PC-3 (cell line): ENCODE measurements around the gene LYRM4. TPM values are rescaled to one million over a fixed set of nuclear protein-coding genes. Genes with fewer than 3 reads are reported as not detected.

Experiments
- ATAC-seq: fragments of 200-7000 bp; cut with Tn5 transposase; 2 replicates; pipeline ENCODE4 v1.9.1; 2020; ENCODE audit warnings: mild to moderate bottlenecking, moderate library complexity
- BruUV-seq: library from RNA; stranded (reverse); fragments of 400-500 nt; replicated peaks from 2 replicates; lab custom pipeline; 2021; lab: Mats Ljungman, UMichigan
- CTCF ChIA-PET: fragments of 300-600 bp; sonication (Branson Sonifier 250); formaldehyde crosslinking; loops from one replicate; lab custom pipeline; 2022; ENCODE audit warnings: antibody characterized with exemption; lab: Charles Lee
- POLR2A ChIA-PET: fragments of 300-600 bp; sonication (Branson Sonifier 250); formaldehyde crosslinking; loops from one replicate; lab custom pipeline; 2022; ENCODE audit warnings: antibody characterized with exemption; ENCODE audit not compliant: unreplicated experiment; lab: Charles Lee
- DNase-seq: peaks from one replicate; pipeline ENCODE4 v3.0.0-alpha.2; 2015
- H2AFZ ChIP-seq: fragments of 300-600 bp; sonication (generic); 2 replicates; pipeline ENCODE4 v1.6.0; 2016; ENCODE audit warnings: antibody characterized with exemption, low read length
- H3F3A ChIP-seq: fragments of 300-600 bp; sonication (generic); one replicate; pipeline ENCODE4 v1.6.0; 2017; ENCODE audit warnings: antibody characterized with exemption, low read length, control low read depth, mild to moderate bottlenecking; ENCODE audit not compliant: unreplicated experiment
- H3K27ac ChIP-seq: fragments of 300-600 bp; sonication (generic); 2 replicates; pipeline ENCODE4 v1.5.1; 2016; ENCODE audit warnings: mild to moderate bottlenecking, low read length
- H3K27me3 ChIP-seq: fragments of 300-600 bp; sonication (generic); 2 replicates; pipeline ENCODE4 v1.6.1; 2016; ENCODE audit warnings: low read length, mixed read lengths
- H3K36me3 ChIP-seq: fragments of 300-600 bp; sonication (generic); 2 replicates; pipeline ENCODE4 v1.6.1; 2016; ENCODE audit warnings: low read depth, mixed run types, low read length, mixed read lengths
- H3K4me1 ChIP-seq: fragments of 300-600 bp; sonication (generic); 2 replicates; pipeline ENCODE4 v1.5.1; 2016; ENCODE audit warnings: low read length; ENCODE audit not compliant: insufficient read depth
- H3K4me2 ChIP-seq: fragments of 300-600 bp; sonication (generic); 2 replicates; pipeline ENCODE4 v1.6.0; 2016; ENCODE audit warnings: low read length
- H3K4me3 ChIP-seq: fragments of 300-600 bp; sonication (generic); 2 replicates; pipeline ENCODE4 v1.5.1; 2016; ENCODE audit warnings: mild to moderate bottlenecking, low read length, mixed read lengths
- H3K79me2 ChIP-seq: fragments of 300-600 bp; sonication (generic); 2 replicates; pipeline ENCODE4 v1.6.1; 2017; ENCODE audit warnings: low read length, mixed read lengths
- H3K9ac ChIP-seq: fragments of 300-600 bp; sonication (generic); 2 replicates; pipeline ENCODE4 v1.6.0; 2016; ENCODE audit warnings: mild to moderate bottlenecking, low read length
- H3K9me2 ChIP-seq: fragments of 300-600 bp; sonication (generic); replicated peaks from 2 replicates; pipeline ENCODE4 v1.6.1; 2016; ENCODE audit warnings: mixed run types, low read length, mixed read lengths
- H3K9me3 ChIP-seq: fragments of 300-600 bp; sonication (generic); 2 replicates; pipeline ENCODE4 v1.6.1; 2016; ENCODE audit warnings: low read length, mixed read lengths
- H4K20me1 ChIP-seq: fragments of 300-600 bp; sonication (generic); 2 replicates; pipeline ENCODE4 v1.6.1; 2016; ENCODE audit warnings: low read length, mixed read lengths
- CTCF ChIP-seq: fragments of 300-600 bp; sonication (generic); conservative IDR thresholded peaks from 2 replicates; pipeline ENCODE4 v1.5.1; 2017; ENCODE audit warnings: antibody characterized with exemption, low read depth, mild to moderate bottlenecking, low read length
- EZH2 ChIP-seq: fragments of 300-600 bp; sonication (generic); IDR thresholded peaks from one replicate; pipeline ENCODE4 v1.6.1; 2017; ENCODE audit warnings: antibody characterized with exemption, mild to moderate bottlenecking, low read length; ENCODE audit not compliant: unreplicated experiment
- EZH2phosphoT487 ChIP-seq: fragments of 300-600 bp; sonication (generic); IDR thresholded peaks from 2 replicates; pipeline ENCODE4 v1.6.1; 2018; ENCODE audit warnings: mild to moderate bottlenecking, antibody characterized with exemption, low read length, borderline replicate concordance
- intact Hi-C: fragments of 100-400 bp; cut with micrococcal nuclease; formaldehyde crosslinking; loops from 2 replicates; pipeline ENCODE4 v1.9.0; 2023
- total RNA-seq: library from RNA; depleted of rRNA; stranded (reverse); fragments of >200 nt; gene quantifications from 2 replicates; pipeline ENCODE4 v1.2.3, GENCODE V29; 2014

Gene LYRM4
- total RNA-seq, 1 experiment from 2014 or later, result 27.7 TPM

GRCh38 chr6:5126214-5126613, 134.5 kb downstream of the LYRM4 start:
- POLR2A ChIA-PET, result interaction anchor here (0.6 kb wide), 1 partner anchor 70 kb away, joined by 4 read pairs; no protein-coding TSS in a partner anchor
- H3K4me2 ChIP-seq, result no peak overlapping the region
- CTCF ChIA-PET, result no interaction called here

GRCh38 chr6:5125152-5126006, 135.4 kb downstream of the LYRM4 start:
- Histone ChIP-seq H3K79me2 (no peaks in the 10 kb centered on the region), H3F3A (no peaks in the 10 kb centered on the region), H3K9ac (no peak overlapping the region), H3K36me3 (no peaks in the 10 kb centered on the region), H3K27ac (no peak overlapping the region), H3K4me1 (peaks cover 14% of the 10 kb centered on the region), H3K9me3 (no peaks in the 10 kb centered on the region), H3K4me3 (no peak overlapping the region), H2AFZ (no peak overlapping the region), H4K20me1 (no peaks in the 10 kb centered on the region), H3K4me2 (no peak overlapping the region), H3K27me3 (no peaks in the 10 kb centered on the region), H3K9me2 (no peaks in the 10 kb centered on the region)
- intact Hi-C loops, result no loop called here
- BruUV-seq, result no TSS peak
- DNase-seq, result peak; percentile 76
- POLR2A ChIA-PET, result no interaction called here
- no peak for TF ChIP-seq CTCF
- TF ChIP-seq EZH2phosphoT487, result no peak
- CTCF ChIA-PET, result interaction anchor here (0.9 kb wide), 1 partner anchor 277 kb away, joined by 4 read pairs; no protein-coding TSS in a partner anchor
- ATAC-seq, result peak; percentile 51

More at GRCh38 chr6:5126214-5126613, 134.5 kb downstream of the LYRM4 start:
- BruUV-seq, result no TSS peak
- intact Hi-C loops, result no loop called here
- Histone ChIP-seq H3K27ac (no peak overlapping the region), H3F3A (no peaks in the 10 kb centered on the region), H3K9ac (no peak overlapping the region), H3K9me2 (no peaks in the 10 kb centered on the region), H4K20me1 (no peaks in the 10 kb centered on the region), H3K79me2 (no peaks in the 10 kb centered on the region), H3K36me3 (no peaks in the 10 kb centered on the region), H3K27me3 (no peaks in the 10 kb centered on the region), H3K4me3 (no peak overlapping the region), H2AFZ (no peak overlapping the region), H3K4me1 (peaks cover 14% of the 10 kb centered on the region), H3K9me3 (no peaks in the 10 kb centered on the region)
- no peak for TF ChIP-seq CTCF
- no peak for TF ChIP-seq EZH2phosphoT487
- TF ChIP-seq EZH2, result no peak
- no peak for ATAC-seq
- no peak for DNase-seq

GRCh38 chr6:5124526-5124925, 136.2 kb downstream of the LYRM4 start:
- intact Hi-C loops, result no loop called here
- H3K4me2 ChIP-seq, result no peak overlapping the region
- no TSS peak for BruUV-seq

More at GRCh38 chr6:5124526-5124925, 136.2 kb downstream of the LYRM4 start:
- peaks cover 14% of the 10 kb centered on the region for H3K4me1 ChIP-seq
- H3F3A ChIP-seq, result no peaks in the 10 kb centered on the region
- H3K79me2 ChIP-seq, result no peaks in the 10 kb centered on the region
- no peaks in the 10 kb centered on the region for H3K9me2 ChIP-seq
- ATAC-seq (no peak), DNase-seq (no peak)
- no peak overlapping the region for H3K9ac ChIP-seq
- no peaks in the 10 kb centered on the region for H4K20me1 ChIP-seq
- no peak overlapping the region for H2AFZ ChIP-seq
- H3K27me3 ChIP-seq, result no peaks in the 10 kb centered on the region
- ChIA-PET CTCF (no interaction called here), POLR2A (no interaction called here)
- TF ChIP-seq CTCF (no peak), EZH2 (no peak)
- H3K27ac ChIP-seq, result no peak overlapping the region
- no peaks in the 10 kb centered on the region for H3K36me3 ChIP-seq
- no peaks in the 10 kb centered on the region for H3K9me3 ChIP-seq
- H3K4me3 ChIP-seq, result no peak overlapping the region
